ENCODE measurements around the gene STX11.

STX11 gene

GRCh38 chr6:144153260-144153659 lies 2.9 kb downstream of the STX11 start:
- TF ChIP-seq, protein P1, sequence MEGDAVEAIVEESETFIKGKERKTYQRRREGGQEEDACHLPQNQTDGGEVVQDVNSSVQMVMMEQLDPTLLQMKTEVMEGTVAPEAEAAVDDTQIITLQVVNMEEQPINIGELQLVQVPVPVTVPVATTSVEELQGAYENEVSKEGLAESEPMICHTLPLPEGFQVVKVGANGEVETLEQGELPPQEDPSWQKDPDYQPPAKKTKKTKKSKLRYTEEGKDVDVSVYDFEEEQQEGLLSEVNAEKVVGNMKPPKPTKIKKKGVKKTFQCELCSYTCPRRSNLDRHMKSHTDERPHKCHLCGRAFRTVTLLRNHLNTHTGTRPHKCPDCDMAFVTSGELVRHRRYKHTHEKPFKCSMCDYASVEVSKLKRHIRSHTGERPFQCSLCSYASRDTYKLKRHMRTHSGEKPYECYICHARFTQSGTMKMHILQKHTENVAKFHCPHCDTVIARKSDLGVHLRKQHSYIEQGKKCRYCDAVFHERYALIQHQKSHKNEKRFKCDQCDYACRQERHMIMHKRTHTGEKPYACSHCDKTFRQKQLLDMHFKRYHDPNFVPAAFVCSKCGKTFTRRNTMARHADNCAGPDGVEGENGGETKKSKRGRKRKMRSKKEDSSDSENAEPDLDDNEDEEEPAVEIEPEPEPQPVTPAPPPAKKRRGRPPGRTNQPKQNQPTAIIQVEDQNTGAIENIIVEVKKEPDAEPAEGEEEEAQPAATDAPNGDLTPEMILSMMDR (IDR thresholded peaks at IDR 0.05), result no peak

DNA sequence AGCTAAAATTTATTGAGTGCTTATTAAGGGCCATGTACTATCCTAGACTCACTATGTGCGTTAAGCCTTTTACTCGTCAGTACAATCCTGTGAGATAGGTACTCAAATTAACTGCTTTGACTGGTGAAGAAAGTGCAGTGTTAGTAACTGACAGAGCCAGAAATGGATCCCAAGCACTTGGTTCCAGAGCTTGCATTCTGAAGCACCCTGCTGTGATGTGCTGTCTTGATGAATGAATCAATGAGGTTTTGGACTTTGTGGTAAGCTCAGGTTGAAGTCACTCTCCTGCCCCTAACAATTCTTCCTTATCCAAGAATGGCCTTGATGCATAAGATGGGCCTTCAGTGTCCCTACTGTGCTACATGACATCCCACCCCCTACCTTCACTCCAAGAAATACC lies 3.7 kb downstream of the STX11 start:
- TF ChIP-seq, protein P1 (IDR thresholded peaks at IDR 0.05), result no peak

GRCh38 chr6:144155529-144155928 lies 5.2 kb downstream of the STX11 start:
- TF ChIP-seq, protein P1 (IDR thresholded peaks at IDR 0.05), result no peak

GRCh38 chr6:144156338-144156737 lies 6.0 kb downstream of the STX11 start:
- TF ChIP-seq, protein P1 (IDR thresholded peaks at IDR 0.05), result no peak

DNA sequence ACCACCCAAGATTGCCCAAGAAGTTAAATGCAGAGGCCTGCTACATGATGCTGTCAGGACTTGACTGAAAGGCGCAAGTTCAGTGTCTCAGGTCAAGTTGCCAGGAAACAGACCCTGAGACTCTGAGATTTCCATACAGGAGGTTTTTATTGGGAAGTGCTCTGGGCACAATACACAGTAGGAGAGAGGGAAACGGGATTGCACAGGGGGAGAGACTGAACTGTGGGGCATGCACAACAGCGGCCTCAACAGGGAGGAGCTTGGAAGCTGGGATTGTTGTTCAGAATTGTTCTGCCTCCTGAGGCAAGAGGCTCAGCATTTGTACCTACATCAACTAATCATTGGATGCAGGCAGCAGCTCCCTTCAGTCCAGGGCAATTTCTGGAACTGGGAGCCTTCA lies 6.7 kb downstream of the STX11 start:
- TF ChIP-seq, protein P1 (IDR thresholded peaks at IDR 0.05), result no peak

GRCh38 chr6:144158133-144158532 lies 7.8 kb downstream of the STX11 start:
- TF ChIP-seq, protein P1 (IDR thresholded peaks at IDR 0.05), result no peak

GRCh38 chr6:144159223-144159622 lies 8.9 kb downstream of the STX11 start:
- TF ChIP-seq, protein P1 (IDR thresholded peaks at IDR 0.05), result no peak

DNA sequence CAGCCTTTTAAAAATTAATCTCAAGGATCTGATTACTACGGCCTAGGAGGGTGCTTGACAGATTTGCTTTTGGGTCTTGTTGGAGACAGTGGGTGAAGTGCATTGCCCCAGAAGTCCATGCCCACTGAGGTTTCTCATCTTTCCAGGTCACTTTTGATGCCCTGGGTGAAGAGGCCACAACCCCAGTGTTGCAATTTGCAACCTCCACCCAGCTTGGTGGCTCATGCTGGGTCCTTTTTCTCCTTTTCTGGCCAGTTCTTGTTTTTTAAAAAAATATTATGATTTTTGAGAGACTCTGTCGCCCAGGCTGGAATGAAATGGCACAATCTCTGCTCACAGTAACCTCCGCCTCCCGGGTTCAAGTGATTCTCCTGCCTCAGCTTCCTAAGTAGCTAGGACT lies 9.4 kb downstream of the STX11 start:
- TF ChIP-seq, protein P1 (IDR thresholded peaks at IDR 0.05), result no peak

Data from LNCAP (cell line).